Stimulated activated CD4-positive, alpha-beta T cell treated with anti-CD3 and anti-CD28 coated beads, Interleukin-12 subunit alpha, Interleukin-12 subunit beta, amount 100 ng/mL, for 24 hours (primary cell): ENCODE results near the gene DCDC2.
"Not testable (repeated sequence)": the region's sequence is repeated elsewhere in the genome, so short reads cannot be mapped to it uniquely, and the experiment has no call there.

Experiments used
- DNase-seq, 2 experiments: peaks; one replicate each; pipeline ENCODE4 v3.0.0-alpha.2; 2020; ENCODE audit warnings: low read depth in 2 of 2

Gene DCDC2

GRCh38 chr6:24148154-24148570 lies 209.7 kb downstream of the DCDC2 start:
- no peak for DNase-seq

GRCh38 chr6:24147511-24148153 lies 210.2 kb downstream of the DCDC2 start:
- DNase-seq, result no peak

- DNase-seq, result no peak
These were observed 211.0 kb downstream of the DCDC2 start for GRCh38 chr6:24146871-24147270.

- no peak for DNase-seq
These were observed 212.1 kb downstream of the DCDC2 start for GRCh38 chr6:24145690-24146131.

GRCh38 chr6:24142733-24143132 lies 215.1 kb downstream of the DCDC2 start:
- DNase-seq, result not testable (repeated sequence)

GRCh38 chr6:24140591-24140990 lies 217.3 kb downstream of the DCDC2 start:
- no peak for DNase-seq

- no peak for DNase-seq
These were observed 218.2 kb downstream of the DCDC2 start for GRCh38 chr6:24139639-24140038.

GRCh38 chr6:24139080-24139479 lies 218.8 kb downstream of the DCDC2 start:
- DNase-seq, result no peak

GRCh38 chr6:24131751-24132150 lies 226.1 kb downstream of the DCDC2 start:
- DNase-seq, result no peak

GRCh38 chr6:24127316-24127715 lies 230.5 kb downstream of the DCDC2 start:
- no peak for DNase-seq

GRCh38 chr6:24126586-24127192 lies 231.2 kb downstream of the DCDC2 start:
- no peak for DNase-seq

- no peak for DNase-seq
These were observed 231.9 kb downstream of the DCDC2 start, which contains the start of gene NRSN1 for GRCh38 chr6:24125980-24126379. Gene NRSN1 (plus strand): TSS chr6:24126215. CDS start chr6:24134328, 8,113 bp downstream.

GRCh38 chr6:24122139-24122538 lies 235.7 kb downstream of the DCDC2 start:
- no peak for DNase-seq
